ENCODE results near the gene SLX4IP.

Gene SLX4IP

DNA sequence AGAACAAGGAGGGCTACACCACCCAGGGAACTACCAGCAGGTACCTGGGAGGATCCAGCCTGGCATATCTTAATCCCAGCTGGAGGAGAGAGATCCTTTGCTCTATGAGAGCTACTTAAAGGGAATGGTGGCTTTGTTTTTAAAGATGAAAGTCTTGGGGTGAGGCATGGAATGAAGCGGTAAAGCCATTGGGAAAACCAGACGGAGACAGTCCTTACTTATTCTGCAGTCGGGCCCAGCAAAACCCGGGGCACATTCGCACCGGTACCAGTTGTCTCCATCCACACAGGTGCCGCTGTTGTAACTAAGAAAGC is 208.4 kb downstream of the SLX4IP start:
- Histone ChIP-seq H3K4me3 (ENCODE audit: low read length) (no peak overlapping the region), H3K27me3 (ENCODE audit: control insufficient read depth, insufficient read depth, low read length) (no peaks in the 10 kb centered on the region), H3K4me1 (ENCODE audit: control insufficient read depth, insufficient read depth, low read length) (no peaks in the 10 kb centered on the region), H3K9ac (ENCODE audit: low read length) (no peak overlapping the region), H3K27ac (ENCODE audit: low read depth, low read length) (no peak overlapping the region), H3K36me3 (ENCODE audit: control insufficient read depth, insufficient read depth, low read length) (peaks cover 70% of the 10 kb centered on the region)

DNA sequence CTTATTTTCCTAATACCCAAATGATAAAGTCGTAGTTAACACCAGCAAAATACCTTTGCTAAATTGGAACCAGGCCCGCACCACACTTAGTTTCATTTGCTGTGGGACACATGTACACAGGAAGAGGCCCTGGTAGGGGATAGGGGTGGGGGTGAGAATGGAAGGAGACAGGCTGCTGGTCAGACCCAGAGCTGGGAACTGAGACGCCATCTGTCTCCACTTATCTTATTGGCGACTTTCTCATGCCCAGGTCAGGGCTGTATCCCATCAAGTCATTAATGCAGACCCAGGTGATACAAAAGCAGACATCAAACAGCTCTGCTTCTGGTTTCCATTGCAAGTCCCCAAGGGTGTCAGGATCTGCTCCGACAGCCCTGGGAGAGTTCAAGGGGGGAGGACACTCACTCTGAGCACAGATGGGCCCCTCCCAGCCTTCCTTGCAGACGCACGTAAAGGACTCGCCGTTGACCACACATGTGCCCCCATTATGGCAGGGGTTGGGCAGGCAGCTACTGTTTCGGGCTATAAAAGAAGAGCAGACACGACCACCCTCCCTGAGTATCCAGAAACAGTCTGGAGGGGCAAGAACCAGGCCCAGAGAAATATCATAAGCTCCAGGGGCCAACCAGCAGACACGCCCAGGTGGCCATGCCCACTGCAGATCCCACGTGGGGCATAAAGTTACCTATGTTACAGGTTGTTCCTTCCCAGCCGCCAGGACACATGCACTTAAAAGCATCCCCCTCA is 209.5 kb downstream of the SLX4IP start:
- H3K4me1 ChIP-seq (ENCODE audit: control insufficient read depth, insufficient read depth, low read length) = no peaks in the 10 kb centered on the region
- H3K4me3 ChIP-seq (ENCODE audit: low read length) = no peak overlapping the region
- H3K9ac ChIP-seq (ENCODE audit: low read length) = no peak overlapping the region
- H3K36me3 ChIP-seq (ENCODE audit: control insufficient read depth, insufficient read depth, low read length) = peaks cover 66% of the 10 kb centered on the region
- H3K27ac ChIP-seq (ENCODE audit: low read depth, low read length) = no peak overlapping the region
- no peaks in the 10 kb centered on the region for H3K27me3 ChIP-seq (ENCODE audit: control insufficient read depth, insufficient read depth, low read length)

DNA sequence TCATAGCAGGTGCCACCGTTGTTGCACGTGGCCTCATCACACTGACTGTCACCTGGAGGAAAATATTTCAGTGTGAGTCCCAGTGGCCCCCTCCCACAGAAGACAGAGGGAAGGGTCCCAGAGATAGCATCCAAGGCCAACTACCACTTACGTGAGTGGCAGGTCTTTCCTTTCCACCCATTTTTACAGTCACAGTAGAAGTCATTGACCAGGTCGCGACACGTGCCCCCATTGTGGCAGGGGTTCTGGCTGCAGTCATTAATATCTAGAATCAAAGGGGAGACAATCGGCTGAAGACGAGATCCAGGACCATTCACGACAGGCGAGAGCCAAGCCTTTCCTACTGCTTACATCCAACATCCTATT is 210.1 kb downstream of the SLX4IP start:
- H3K27me3 ChIP-seq (ENCODE audit: control insufficient read depth, insufficient read depth, low read length) = no peaks in the 10 kb centered on the region
- peaks cover 65% of the 10 kb centered on the region for H3K36me3 ChIP-seq (ENCODE audit: control insufficient read depth, insufficient read depth, low read length)
- H3K9ac ChIP-seq (ENCODE audit: low read length) = no peak overlapping the region
- no peaks in the 10 kb centered on the region for H3K4me1 ChIP-seq (ENCODE audit: control insufficient read depth, insufficient read depth, low read length)
- no peak overlapping the region for H3K4me3 ChIP-seq (ENCODE audit: low read length)
- H3K27ac ChIP-seq (ENCODE audit: low read depth, low read length) = no peak overlapping the region

DNA sequence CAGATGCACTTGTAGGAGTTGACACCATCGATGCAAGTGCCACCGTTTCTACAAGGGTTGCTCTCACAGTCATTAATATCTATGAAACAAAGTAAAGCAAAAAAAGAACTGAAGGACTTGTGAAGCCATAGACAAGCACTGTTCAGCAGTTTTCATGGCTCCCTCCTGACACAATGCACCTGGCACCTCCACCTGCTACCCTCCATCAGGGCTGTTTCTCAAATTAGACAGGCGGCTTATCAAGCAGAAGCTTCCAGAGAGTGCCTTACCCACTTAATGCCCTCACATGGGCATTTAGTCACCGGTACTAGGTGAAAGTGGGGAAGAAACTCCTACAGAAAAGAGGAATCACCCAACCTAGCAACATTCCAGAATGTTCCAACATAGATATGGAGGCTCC is 210.9 kb downstream of the SLX4IP start:
- no peak overlapping the region for H3K9ac ChIP-seq (ENCODE audit: low read length)
- peaks cover 65% of the 10 kb centered on the region for H3K36me3 ChIP-seq (ENCODE audit: control insufficient read depth, insufficient read depth, low read length)
- H3K4me3 ChIP-seq (ENCODE audit: low read length) = no peak overlapping the region
- H3K27ac ChIP-seq (ENCODE audit: low read depth, low read length) = no peak overlapping the region
- H3K4me1 ChIP-seq (ENCODE audit: control insufficient read depth, insufficient read depth, low read length) = peaks cover 4% of the 10 kb centered on the region
- no peaks in the 10 kb centered on the region for H3K27me3 ChIP-seq (ENCODE audit: control insufficient read depth, insufficient read depth, low read length)

DNA sequence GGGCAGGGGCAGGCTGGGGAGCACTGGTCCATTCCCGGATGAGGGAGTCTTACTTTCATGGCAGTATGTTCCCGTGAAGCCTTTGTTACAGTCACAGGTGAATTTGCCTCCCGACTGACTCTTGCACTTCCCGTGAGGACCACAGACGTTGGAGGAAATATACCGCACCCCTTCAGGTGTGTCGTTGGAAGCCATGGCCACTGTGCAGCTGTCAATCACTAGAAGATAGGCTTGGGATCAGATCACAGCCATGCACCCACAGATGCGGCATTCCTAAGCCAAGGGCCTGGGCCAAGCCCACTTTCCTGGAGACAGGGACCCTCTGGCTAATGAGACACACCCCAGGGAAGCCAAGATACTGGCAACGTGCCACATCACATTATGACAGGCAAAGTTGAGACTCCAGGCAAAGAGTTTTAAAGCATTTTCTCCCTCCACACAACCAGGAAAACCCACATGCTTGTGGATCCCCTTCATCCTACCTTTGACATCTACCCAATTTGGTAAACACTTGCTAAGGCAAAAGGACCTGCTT is 211.8 kb downstream of the SLX4IP start:
- Histone ChIP-seq H3K4me3 (ENCODE audit: low read length) (no peak overlapping the region), H3K27ac (ENCODE audit: low read depth, low read length) (no peak overlapping the region)

DNA sequence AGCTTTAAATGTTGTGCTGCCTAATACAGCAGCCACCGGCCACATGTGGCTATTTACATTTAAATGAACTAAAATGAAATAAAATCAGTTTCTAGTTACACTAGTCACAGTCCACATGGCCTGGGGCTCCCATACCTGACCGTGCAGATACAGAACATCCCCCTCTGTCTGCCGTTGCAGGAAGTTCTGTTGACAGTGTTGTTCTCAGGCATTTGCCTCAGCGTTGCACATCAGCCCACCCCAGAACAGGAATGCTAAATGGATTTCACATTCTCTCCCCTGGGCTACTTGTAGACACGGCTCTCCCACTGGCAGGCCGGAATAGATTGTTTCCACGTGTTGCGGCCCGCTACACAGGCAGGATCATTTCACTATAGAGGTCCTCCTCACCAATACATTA is 212.4 kb downstream of the SLX4IP start:
- Histone ChIP-seq H3K36me3 (ENCODE audit: control insufficient read depth, insufficient read depth, low read length) (peaks cover 57% of the 10 kb centered on the region), H3K27me3 (ENCODE audit: control insufficient read depth, insufficient read depth, low read length) (no peaks in the 10 kb centered on the region), H3K27ac (ENCODE audit: low read depth, low read length) (no peak overlapping the region), H3K4me3 (ENCODE audit: low read length) (no peak overlapping the region), H3K9ac (ENCODE audit: low read length) (no peak overlapping the region), H3K4me1 (ENCODE audit: control insufficient read depth, insufficient read depth, low read length) (peaks cover 18% of the 10 kb centered on the region)

More for the DNA sequence above, 211.8 kb downstream of the SLX4IP start:
- Histone ChIP-seq H3K9ac (ENCODE audit: low read length) (no peak overlapping the region), H3K27me3 (ENCODE audit: control insufficient read depth, insufficient read depth, low read length) (no peaks in the 10 kb centered on the region), H3K36me3 (ENCODE audit: control insufficient read depth, insufficient read depth, low read length) (peaks cover 62% of the 10 kb centered on the region), H3K4me1 (ENCODE audit: control insufficient read depth, insufficient read depth, low read length) (peaks cover 13% of the 10 kb centered on the region)

DNA sequence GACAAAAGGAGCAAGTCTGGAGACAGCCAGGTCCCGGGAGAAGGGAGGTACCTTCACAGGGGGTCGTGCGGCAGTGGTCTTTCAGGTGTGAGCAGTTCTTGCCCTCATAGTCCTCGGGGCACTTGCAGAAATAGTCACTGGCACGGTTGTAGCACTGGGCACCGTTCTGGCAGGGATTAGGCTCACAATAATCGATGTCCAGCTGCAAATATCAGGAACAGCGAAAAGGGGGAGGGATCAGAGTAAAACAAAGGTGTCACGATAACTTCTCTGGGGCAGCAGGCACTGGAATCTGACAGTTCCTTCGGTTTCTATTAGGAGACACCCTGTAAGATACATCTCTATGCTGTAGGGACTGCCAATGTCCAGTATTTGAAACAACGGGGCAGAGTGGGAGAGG is 212.8 kb downstream of the SLX4IP start:
- no peak overlapping the region for H3K4me3 ChIP-seq (ENCODE audit: low read length)
- no peak overlapping the region for H3K27ac ChIP-seq (ENCODE audit: low read depth, low read length)
- H3K4me1 ChIP-seq (ENCODE audit: control insufficient read depth, insufficient read depth, low read length) = peaks cover 22% of the 10 kb centered on the region
- H3K9ac ChIP-seq (ENCODE audit: low read length) = no peak overlapping the region
- peaks cover 61% of the 10 kb centered on the region for H3K36me3 ChIP-seq (ENCODE audit: control insufficient read depth, insufficient read depth, low read length)
- H3K27me3 ChIP-seq (ENCODE audit: control insufficient read depth, insufficient read depth, low read length) = no peaks in the 10 kb centered on the region

DNA sequence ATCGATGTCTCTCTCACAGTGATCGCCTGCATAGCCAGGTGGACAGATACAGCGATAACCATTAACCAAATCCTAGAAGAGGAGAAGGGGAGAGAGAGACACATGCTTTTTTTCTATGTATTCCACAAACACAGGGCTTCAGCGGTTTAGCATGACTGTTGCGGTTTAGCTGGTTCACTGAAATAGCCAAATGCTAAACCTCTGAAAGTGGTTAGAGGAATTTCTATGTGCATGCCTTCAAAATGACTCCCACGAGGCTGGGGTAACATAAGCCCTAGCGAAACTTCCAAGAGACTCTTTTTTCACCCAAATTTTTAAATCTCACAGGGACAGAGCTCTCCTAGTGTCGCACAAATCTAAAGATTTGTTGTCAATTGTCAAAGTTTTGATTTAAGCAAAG is 213.5 kb downstream of the SLX4IP start:
- peaks cover 57% of the 10 kb centered on the region for H3K36me3 ChIP-seq (ENCODE audit: control insufficient read depth, insufficient read depth, low read length)
- H3K4me3 ChIP-seq (ENCODE audit: low read length) = no peak overlapping the region
- H3K27me3 ChIP-seq (ENCODE audit: control insufficient read depth, insufficient read depth, low read length) = no peaks in the 10 kb centered on the region
- peaks cover 26% of the 10 kb centered on the region for H3K4me1 ChIP-seq (ENCODE audit: control insufficient read depth, insufficient read depth, low read length)
- no peak overlapping the region for H3K27ac ChIP-seq (ENCODE audit: low read depth, low read length)
- no peak overlapping the region for H3K9ac ChIP-seq (ENCODE audit: low read length)

DNA sequence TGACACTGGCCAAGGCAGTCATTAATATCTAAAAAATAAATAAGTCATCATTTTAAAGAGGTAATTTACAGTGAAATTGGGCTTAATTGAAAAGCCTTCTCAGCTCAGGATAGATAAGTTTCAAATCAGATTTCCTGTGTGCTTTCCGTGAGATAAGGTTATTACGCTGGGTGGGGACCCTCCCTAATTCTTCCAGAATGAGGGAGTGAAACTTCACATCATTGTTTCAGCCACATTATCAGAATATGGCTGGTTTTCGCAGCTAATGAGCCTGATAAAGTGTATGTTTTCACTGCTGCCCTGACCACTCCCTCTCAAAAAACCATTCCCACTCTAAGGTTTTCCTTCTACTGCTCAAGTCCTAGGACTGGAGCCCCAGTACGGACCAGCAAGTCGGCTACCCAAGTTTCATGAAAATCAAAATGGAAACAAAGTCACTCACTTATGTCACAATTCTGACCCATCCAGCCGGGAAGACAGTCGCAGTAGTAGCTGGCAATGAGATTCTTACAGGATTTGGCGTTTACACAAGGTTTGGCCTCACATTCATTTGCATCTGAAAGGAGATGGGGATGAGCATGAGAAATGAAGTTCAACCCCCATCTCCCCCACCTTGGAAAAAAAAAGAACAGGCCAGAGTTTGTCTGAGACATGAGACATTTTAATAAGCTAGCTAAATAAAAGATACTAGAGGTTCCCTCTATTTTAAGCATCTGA is 214.1 kb downstream of the SLX4IP start:
- Histone ChIP-seq H3K4me1 (ENCODE audit: control insufficient read depth, insufficient read depth, low read length) (peaks cover 31% of the 10 kb centered on the region), H3K27me3 (ENCODE audit: control insufficient read depth, insufficient read depth, low read length) (no peaks in the 10 kb centered on the region), H3K36me3 (ENCODE audit: control insufficient read depth, insufficient read depth, low read length) (peaks cover 56% of the 10 kb centered on the region), H3K9ac (ENCODE audit: low read length) (no peak overlapping the region), H3K27ac (ENCODE audit: low read depth, low read length) (no peak overlapping the region), H3K4me3 (ENCODE audit: low read length) (no peak overlapping the region)

DNA sequence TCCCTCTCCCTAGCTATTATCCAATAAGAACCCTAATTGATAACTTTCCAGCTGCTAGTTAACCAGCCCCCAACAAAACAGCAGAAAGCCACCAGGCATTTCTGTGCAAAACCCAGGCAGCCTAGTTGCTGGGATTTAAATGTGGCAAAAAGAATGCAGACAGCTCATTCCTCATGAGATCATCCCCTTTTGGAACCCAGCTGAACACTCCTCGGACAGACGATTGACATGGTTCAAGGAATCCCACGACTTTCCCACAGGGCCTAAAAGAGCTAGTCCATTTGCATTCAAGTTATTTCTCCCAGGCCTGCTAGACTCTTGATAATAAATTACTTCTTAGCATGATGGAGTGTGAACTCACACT is 214.7 kb downstream of the SLX4IP start:
- Histone ChIP-seq H3K4me3 (ENCODE audit: low read length) (no peak overlapping the region), H3K36me3 (ENCODE audit: control insufficient read depth, insufficient read depth, low read length) (peaks cover 51% of the 10 kb centered on the region), H3K4me1 (ENCODE audit: control insufficient read depth, insufficient read depth, low read length) (peaks cover 36% of the 10 kb centered on the region), H3K27me3 (ENCODE audit: control insufficient read depth, insufficient read depth, low read length) (no peaks in the 10 kb centered on the region), H3K27ac (ENCODE audit: low read depth, low read length) (no peak overlapping the region), H3K9ac (ENCODE audit: low read length) (no peak overlapping the region)

DNA sequence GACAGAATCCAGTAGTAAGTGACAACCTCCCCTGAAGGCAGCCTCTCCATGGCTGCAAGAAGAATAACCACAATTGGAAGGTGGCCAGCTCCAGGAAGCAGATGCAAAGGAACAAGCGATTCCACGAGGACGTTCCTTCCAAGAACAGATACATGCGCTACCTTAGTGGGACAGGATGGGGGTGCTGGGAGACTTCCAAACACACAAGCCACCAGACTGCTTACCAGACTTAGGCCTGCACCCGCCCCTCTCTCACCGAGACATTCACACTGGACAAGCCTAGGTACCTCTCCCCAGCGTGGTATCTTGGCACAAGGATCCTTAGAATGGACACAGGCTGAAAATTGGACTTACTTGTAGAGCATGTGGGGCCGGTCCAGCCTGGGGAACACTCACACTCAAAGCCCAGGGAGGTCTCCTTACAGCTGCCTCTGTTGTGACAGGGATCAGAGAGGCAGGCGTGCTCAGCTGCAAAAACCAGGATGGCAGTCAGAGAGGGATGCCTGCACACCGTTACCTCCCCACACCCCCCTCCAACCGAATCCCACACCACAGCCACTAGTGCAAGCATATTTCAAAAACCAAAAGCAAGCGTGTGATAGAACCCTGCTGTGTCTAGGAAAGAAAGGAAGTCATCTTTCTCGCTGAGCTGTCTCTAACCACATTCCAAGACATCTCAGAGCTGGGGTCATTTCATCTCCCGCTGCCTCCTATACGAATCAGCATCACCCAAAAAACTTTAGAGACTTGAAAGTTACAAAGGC is 216.3 kb downstream of the SLX4IP start:
- no peaks in the 10 kb centered on the region for H3K27me3 ChIP-seq (ENCODE audit: control insufficient read depth, insufficient read depth, low read length)
- H3K36me3 ChIP-seq (ENCODE audit: control insufficient read depth, insufficient read depth, low read length) = peaks cover 48% of the 10 kb centered on the region
- no peak overlapping the region for H3K4me3 ChIP-seq (ENCODE audit: low read length)
- H3K4me1 ChIP-seq (ENCODE audit: control insufficient read depth, insufficient read depth, low read length) = peaks cover 46% of the 10 kb centered on the region
- no peak overlapping the region for H3K9ac ChIP-seq (ENCODE audit: low read length)
- peak overlapping the region; percentile 65 for H3K27ac ChIP-seq (ENCODE audit: low read depth, low read length)

DNA sequence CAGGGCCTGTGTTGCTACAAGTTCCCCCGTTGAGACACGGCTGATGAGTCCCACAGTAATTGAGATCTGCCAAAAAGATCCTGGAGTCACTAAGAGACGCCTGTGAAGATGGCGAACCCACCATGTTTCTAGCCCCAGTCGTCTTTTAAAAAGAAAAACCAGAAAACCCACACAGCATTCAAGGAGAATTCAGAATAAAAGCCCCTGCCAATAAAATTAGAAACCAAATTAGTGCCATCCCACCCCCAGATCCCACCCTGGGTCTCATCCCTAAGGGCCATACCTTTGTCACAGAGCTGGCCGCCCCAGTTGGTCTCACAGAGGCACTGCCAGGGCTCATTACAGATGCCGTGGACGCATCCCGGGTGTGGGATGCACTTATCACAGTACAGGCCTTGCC is 217.1 kb downstream of the SLX4IP start:
- peaks cover 43% of the 10 kb centered on the region for H3K36me3 ChIP-seq (ENCODE audit: control insufficient read depth, insufficient read depth, low read length)
- peaks cover 46% of the 10 kb centered on the region for H3K4me1 ChIP-seq (ENCODE audit: control insufficient read depth, insufficient read depth, low read length)
- peak overlapping the region; percentile 78 for H3K27ac ChIP-seq (ENCODE audit: low read depth, low read length)

More for the DNA sequence above, 217.1 kb downstream of the SLX4IP start:
- no peaks in the 10 kb centered on the region for H3K27me3 ChIP-seq (ENCODE audit: control insufficient read depth, insufficient read depth, low read length)
- H3K9ac ChIP-seq (ENCODE audit: low read length) = no peak overlapping the region
- H3K4me3 ChIP-seq (ENCODE audit: low read length) = no peak overlapping the region

Data from rectal smooth muscle tissue (tissue), 1 donor.